IPS DF 4.7 (cell line): ENCODE results near the gene TM2D1.

Experiments
- DNase-seq: peaks from one replicate; pipeline ENCODE4 v3.0.0-alpha.2; 2013; ENCODE audit warnings: low spot score; ENCODE audit errors: extremely low read depth

Gene TM2D1

GRCh38 chr1:61645476-61645875 is 79.5 kb downstream of the TM2D1 start:
- no peak for DNase-seq

DNA sequence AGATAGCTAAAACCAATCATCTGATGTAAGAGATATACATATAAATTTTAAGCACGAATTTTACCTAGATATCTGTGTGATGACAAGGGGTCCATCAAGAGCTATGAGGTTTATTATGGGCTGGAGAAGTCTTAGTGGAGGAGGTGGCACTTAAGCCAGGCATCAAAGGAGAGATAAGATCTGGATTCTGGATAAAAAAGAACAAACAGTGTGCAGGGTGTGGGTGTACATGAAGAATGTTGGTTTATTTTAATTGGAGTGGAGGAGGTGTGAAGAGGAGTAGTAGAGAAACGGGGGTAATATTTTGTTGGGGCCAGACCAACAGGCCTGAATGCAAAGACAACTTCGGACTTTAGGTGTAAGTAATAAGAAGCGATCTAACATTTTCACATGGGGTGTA is 80.6 kb downstream of the TM2D1 start:
- no peak for DNase-seq

DNA sequence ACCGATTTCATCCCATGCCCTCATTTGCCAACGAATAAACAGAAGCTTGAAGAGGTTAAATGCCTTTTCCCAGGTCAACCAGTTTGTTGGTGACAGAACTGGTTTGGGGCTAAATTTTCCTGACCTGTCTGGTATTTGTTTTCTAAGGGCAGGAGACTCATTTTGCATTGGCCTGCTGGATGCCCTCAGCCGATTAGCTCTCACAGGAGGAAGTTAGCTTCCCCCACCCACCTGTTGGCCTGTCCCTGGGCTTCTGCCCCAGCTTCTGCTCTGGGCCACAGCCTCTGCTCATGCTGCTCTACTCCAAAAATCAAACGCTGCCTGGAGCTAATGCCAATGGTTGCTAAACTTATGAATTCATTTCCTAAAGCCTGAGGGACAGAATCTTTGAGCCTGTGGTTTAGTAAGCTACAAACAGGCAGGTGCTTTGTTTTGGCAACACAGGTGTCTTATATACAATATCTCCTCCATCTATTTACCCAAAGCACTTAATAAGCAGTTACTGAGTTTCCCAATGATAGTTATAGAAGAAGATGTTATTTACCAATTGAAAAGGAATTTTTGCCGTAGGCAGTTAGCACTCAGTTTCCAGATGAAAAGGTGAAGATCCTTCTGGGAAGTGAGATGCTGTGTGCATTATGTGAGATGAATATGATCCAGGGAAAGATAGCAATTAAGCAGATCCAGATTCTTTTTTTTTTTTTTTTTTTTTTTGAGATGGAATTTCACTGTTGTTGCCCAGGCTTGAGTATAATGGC is 82.3 kb downstream of the TM2D1 start:
- DNase-seq = no peak

DNA sequence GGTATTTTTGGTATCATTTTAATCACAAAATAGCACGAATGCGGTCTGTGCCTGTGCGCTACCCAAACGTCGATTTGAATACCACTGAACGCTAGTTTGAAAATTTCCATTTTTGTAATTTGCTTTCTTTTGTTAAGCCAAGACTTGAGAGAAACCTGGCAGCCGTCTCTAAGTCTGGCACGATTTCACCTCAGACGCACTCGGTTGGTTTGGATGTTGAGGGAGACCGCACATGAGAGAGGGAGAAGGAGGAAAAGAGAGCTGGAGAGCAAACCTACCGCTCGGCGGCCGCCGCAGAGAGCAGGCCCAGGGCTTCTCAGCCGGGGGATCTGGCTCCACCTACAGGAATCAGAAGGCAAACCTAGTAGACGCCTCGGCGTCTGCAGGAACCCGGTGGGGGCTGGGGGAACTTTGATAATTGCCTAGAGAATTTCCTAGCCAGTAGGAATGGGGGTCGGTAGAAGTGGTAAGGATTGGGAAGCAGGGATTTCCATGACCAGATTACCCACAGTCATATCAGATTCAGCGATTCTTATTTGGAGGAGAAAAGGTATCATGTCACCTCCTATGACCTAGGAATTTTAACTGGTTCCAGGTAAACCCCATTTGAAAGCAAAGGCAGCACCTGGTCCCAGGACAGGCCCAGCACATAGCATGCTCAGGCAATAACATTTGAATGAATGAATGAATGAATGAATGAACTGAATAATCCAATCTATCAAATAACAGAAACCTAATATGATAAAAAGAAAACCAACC is 83.2 kb downstream of the TM2D1 start:
- DNase-seq = no peak

- DNase-seq = no peak
Measured at GRCh38 chr1:61640531-61641530, 84.1 kb downstream of the TM2D1 start.

GRCh38 chr1:61639608-61640336 is 85.2 kb downstream of the TM2D1 start:
- DNase-seq = no peak

- no peak for DNase-seq
Measured at GRCh38 chr1:61638911-61639605, 85.9 kb downstream of the TM2D1 start.

DNA sequence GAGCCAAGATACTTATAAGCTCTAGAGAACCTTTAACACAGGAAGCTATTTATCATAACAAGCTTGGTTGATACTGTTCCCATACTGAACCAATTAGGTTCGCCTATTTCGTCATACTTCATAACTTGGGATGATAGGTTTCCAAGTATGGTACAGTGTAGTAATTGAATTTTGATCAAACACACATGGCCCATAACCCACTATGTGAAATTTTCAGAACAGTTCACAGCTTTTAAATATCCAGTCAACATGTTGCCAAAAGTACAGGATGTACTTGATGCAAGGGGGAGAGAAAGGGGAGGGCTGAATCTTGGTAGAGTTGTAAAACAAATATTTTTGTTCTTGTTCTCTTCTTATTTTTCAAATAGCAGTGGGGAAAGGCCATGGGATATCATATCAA is 86.6 kb downstream of the TM2D1 start:
- DNase-seq = no peak

DNA sequence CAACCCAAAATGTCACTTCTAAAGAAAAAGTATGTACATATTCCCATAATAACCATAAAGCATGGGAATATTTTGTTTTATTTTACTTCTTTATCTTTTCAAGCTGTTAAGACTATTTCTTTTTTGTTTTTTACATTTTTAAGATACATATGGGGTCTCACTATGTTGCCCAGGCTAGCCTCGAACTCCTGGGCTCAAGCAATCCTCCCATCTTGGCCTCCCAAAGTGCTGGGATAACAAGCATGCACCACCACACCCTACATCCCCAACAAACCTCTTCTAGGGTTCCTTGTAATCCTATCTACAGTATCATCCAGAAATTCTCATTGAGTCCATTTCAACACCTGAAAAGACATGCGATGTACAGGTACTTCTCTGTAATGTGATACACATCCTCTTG is 87.5 kb downstream of the TM2D1 start:
- no peak for DNase-seq

DNA sequence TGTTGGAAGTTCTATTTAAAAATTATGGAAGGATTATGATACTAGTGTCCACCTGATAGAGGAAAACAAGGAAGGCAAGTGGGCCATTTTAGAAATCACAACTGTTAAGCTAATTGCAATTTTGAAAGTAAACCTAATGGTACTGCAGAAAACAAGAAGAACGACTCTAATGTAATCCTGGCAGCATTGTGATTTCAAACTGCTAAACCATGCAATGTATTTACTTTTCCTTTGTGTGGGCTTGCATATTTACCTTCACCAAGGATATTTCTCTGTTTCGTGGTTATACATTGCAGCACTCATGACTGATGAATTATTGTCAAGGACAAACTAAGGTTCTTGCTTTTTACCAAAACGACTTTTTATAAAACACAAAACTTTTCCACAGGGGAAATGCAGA is 88.1 kb downstream of the TM2D1 start:
- no peak for DNase-seq

- DNase-seq = no peak
Measured at GRCh38 chr1:61636376-61636775, 88.6 kb downstream of the TM2D1 start.

GRCh38 chr1:61635557-61635956 is 89.4 kb downstream of the TM2D1 start:
- DNase-seq = no peak

DNA sequence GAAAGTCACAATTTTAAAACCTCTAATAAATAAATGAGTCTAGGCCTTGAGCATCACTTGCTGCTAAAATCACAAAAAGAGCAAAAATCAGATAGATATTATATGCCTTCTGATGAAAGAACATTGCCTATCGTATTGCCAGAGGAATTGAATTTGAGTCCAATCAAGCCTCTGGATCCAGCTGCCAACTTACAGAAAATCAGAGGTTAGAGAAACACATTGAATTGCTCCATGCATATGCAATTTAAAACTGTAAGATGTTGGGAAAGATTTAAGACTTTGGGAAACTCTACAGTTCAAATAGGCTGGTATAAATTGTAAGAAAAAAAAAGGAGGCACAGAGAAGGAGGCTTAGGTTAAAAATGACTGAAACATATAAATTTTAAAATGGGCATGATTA is 93.5 kb downstream of the TM2D1 start:
- DNase-seq = no peak
